ENCODE data around the gene TRPM4.
"Not testable (repeated sequence)": the region's sequence is repeated elsewhere in the genome, so short reads cannot be mapped to it uniquely, and the experiment has no call there.

Gene TRPM4

GRCh38 chr19:49157445-49158224 lies at the start of gene TRPM4:
Gene TRPM4 (plus strand): TSS chr19:49157792. CDS start chr19:49157867, 75 bp downstream.
- DNase-seq (ENCODE audit: low spot score): no peak

DNA sequence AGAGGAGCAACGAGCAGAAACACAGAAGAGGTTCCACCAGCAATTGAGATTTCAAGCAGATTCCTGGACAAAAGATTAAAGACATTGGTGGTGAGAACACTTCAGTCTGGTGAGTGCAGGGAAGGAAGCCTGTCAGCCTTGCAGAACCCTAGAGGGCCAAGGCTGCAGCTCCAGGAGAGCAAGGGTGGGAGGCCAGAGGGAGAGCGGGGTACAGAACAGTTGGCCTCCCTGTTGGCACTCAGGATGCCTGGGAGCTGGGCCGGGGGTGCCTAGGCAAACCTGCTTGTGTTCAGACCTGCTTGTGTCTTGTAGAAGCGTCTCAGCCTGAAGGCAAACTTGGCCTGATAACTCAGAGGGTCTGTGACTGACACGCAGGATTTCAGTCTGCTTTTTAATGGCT lies 48.5 kb upstream of the TRPM4 start:
- DNase-seq (ENCODE audit: low spot score): no peak

GRCh38 chr19:49109569-49110233 lies 47.9 kb upstream of the TRPM4 start:
- no peak for DNase-seq (ENCODE audit: low spot score)

DNA sequence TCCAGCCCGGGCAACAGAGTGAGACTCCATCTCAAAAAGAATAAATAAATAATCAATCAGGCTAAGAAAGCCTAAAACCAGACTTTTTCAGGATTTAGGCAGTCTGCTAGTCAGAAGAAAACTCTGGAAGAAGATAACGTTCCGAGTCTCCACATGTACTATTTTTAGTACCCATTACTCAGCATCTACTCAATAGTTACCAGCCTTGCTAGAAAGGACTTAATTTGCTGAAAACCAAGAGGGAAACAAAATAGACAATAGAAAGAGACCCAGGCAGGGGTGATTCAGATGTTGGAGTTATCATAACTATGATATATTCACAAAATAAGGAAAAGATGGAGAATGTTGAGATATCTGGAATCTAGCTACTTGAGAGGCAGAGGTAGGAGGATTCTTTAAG lies 47.0 kb upstream of the TRPM4 start:
- no peak for DNase-seq (ENCODE audit: low spot score)

DNA sequence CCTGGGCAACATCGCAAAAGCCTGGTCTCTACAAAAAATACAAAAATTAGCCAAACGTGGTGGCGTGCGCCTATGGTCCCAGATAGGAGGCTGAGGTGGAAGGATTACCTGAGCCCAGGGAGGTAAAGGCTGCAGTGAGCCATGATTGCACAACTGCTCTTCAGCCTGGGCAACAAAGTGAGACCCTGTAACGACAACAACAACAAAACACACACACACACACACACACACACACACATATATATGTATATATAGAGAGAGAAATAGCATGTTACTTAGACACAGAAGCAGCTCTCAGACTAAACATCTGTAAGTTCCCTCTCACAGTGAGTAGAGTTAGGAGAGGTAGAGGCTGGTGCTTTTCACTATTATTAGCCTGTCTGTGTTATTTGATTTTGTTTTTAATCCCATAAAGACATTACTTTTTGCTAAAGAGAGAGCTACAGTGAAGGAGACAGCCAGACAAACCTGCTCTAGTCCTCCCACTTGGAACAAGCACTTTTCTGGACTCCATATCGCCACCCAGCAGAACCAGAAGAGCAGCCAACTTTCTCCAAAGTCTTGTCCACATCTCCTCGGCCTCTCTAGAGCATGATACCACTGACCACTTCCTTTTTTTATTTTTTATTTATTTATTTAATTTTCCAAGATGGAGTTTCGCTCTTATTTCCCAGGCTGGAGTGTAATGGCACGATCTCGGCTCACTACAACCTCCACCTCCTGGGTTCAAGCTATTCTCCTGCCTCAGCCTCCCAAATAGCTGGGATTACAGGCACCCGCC lies 46.2 kb upstream of the TRPM4 start:
- no peak for DNase-seq (ENCODE audit: low spot score)

DNA sequence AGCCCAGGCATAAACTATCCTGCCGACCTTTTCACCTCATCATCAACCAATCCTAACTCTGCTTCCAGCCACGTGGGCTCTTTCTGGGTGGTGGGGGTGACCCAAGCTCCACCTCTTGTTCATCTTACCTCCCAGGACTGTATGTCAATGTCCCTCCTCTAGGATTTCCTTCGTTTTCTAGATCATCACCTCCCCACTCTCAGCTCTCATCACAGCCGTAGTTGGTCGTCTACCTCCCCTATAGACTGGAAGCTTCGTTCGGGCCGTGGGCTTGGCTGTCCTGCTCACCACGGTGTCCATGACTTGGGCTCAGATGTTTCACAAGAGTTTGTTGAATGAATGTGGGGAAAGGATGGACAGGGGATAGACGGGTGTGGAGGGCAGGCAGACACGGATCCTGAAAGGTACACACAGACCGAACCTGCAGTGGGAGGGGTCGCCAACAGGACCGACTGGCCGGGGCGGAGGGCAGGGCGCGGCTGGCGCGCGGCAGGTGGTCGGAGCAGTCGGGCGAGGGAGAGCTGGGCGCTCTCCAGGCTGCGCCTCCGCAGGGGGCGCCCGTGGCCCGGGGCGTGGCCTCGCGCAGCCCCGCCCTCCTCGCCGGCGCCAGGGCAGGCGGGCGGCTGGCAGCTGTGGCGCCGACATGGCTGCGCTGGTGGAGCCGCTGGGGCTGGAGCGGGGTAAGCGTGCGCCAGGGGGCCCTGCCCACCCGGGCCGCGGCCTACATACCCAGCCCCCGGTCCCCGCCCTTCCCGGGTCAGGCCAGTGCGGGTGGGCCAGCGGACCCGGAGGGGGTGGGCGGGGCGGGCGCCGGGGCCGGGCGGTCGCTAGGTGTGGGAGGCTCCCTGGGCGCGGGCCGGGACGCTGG lies 43.6 kb upstream of the TRPM4 start, which contains the start of gene LIN7B:
Gene LIN7B (plus strand): TSS at position 609 of the 868 bp plus-strand sequence. CDS start 35 bp downstream, at position 644.
- DNase-seq (ENCODE audit: low spot score): peak; percentile 85

DNA sequence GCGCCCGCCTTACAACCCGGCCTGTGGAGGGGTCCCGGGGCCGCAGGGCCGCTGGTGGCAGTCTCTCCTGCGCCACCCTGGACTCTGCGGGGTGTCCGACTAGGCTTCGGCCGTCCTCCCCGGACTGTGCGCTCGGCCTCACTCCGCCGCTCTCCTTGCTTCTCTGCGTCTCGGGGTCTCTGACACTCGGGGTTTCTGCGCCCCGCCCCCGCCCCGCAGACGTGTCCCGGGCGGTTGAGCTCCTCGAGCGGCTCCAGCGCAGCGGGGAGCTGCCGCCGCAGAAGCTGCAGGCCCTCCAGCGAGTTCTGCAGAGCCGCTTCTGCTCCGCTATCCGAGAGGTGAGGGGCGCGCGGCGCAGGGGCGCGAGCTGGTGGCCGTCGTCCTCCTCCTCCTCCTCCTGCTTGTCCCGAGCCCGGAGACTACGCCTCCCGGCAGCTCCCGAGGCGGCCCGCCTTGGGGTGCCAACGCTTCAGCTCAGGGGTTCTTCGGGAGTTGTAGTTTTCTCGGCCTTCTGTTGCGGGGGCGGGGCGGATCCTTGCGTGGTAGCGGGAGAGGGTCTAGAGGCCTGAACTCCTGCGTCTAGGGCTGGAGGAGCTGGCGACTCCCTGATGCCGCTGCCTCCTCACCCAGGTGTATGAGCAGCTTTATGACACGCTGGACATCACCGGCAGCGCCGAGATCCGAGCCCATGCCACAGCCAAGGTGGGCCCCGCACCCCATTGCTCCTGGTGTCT lies 42.8 kb upstream of the TRPM4 start:
- no peak for DNase-seq (ENCODE audit: low spot score)

DNA sequence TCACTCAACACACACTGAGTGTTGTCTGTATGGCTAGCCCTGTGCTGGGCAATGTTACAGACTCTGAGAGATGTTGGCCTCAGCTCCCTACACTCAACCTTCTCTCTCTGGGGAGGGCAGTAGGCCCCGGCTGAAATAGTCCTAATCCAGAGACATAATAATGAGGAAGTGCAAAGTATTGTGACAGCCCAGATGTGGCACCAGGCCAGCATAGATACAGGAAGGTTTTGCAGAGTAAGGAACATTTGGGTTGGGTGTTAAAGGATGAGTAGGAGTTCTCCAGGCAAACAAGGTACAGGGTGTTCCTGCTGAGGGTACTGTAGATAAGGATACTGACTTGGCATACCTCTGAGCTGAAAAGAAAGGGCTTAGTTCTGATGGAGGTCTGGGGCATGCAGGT lies 41.0 kb upstream of the TRPM4 start:
- DNase-seq (ENCODE audit: low spot score): no peak

DNA sequence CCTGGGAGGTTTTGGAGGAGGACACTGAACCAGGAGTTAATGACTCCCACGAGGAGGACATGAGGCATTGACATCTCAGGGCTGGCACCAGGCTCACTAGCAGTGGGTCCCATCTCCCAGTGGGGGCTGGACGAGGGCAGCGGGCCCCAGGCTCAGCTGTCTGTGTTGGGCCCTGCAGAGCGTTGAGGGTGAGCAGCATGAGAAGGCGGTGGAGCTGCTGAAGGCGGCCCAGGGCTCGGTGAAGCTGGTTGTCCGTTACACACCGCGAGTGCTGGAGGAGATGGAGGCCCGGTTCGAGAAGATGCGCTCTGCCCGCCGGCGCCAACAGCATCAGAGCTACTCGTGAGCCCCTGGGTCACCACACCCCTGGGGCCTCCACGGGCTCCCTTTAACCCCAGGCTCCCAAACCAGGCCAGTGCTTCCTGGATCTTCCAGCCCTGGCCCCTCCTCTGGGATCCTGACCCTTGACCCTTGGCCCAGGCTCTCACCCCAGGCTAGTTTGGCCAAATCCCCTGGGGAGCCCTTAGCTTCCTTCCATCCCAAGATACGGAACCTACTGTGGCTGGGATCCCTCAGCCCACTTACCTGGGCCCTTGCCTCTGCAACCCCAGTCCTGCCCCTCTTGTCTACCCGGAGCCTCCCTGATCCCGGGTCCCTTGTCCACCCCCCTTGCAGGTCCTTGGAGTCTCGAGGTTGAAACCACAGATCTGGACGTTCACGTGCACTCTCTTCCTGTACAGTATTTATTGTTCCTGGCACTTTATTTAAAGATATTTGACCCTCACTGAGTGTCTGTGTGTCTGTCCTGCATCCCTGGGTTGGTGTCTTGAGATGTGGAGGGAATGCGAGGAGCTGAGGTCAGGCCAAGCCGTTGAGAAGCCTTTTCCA lies 39.7 kb upstream of the TRPM4 start:
- DNase-seq (ENCODE audit: low spot score): no peak

DNA sequence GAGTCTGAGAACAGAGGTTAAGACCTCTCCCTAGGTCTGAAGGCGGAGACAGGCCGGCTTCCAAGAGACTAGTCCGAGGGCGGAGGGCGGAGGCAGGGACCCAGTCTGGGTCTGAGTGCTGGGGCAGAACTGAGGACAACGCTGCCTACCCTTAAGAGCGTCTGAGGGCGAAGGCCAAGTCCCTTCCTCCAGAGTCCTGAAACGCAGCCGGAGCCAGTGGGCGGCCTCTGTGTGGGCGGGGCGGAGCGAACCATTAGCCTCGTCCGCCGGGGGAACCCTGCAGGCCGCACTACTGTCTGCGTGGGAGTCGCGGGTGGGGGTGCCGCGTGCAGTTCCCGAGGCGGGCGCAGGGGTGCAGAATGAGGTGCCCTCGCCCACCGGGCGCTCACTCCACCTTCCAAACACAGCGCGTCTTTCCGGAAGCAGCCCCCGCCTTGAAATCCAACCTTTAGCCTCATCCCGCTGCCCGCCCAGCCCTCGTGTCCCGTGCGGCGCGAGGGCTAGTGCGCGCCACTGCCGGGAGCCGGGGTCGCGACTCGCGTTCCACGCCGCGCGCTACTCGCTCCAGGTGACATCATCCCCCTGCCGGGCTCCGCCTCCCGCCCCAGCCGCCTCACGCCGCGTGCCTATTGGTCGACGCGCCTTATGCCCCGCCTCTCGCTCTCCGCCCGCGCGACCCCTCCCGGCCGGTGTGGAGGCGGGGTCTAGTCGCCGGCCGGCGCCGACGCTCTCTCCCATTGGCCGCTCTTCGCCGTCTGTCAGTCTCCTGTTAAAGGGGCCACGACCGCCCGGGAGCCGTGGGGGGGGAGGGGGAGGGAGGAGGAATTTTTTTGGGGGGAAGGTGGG lies 38.8 kb upstream of the TRPM4 start, which contains the start of gene C19orf73:
Gene C19orf73 (minus strand): TSS at position 579 of the 846 bp plus-strand sequence. CDS start 121 bp downstream, at position 458.
- peak; percentile 94 for DNase-seq (ENCODE audit: low spot score)

DNA sequence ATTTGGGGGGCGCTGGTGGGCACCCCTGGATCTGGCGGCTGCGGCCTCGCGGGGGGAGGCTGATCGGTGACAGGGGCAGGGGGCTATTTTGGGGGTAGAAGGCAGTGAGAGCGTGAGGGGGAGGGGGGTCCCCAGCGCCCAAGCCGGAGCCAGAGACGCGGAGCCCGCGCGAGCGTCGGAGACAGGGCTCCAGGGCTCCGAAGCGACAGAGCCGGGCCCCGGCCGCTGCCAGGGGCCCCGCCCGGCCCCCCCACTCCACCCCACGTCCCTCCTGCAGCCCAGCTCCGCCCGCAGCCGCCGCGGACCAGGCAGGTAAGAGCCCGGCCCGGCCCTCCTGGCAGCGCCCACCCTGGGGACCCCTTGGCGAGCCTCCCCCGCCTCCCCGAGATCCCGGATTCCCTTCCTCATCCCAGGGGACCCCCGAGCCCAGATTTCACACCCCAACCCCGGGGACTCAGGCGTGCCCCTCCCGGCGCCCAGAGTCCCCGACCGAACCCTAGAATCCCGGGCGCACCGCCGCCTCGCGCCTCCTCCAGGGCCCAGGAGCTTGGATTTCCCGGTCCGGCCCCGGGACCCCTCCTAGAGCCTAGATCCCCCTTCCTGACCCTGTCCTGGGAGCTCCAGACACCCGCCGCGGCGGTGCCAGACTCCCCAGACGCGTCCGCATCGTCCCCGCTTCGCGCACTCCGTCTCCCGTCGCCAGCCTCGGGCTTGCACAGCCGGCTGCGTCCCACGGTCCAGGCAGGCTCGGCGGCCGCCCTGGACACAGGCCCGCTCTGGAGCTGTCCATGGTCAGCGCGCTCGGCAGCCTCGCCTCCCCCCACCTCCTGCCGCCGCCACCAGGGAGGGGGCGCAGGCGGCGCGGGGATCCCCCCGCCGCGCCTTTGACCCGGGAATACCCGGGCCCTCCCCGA lies 37.9 kb upstream of the TRPM4 start, which contains the start of gene PPFIA3:
Gene PPFIA3 (plus strand): TSS at position 134 of the 914 bp plus-strand sequence. CDS start 8,330 bp downstream, outside the sequence.
- no peak for DNase-seq (ENCODE audit: low spot score)

DNA sequence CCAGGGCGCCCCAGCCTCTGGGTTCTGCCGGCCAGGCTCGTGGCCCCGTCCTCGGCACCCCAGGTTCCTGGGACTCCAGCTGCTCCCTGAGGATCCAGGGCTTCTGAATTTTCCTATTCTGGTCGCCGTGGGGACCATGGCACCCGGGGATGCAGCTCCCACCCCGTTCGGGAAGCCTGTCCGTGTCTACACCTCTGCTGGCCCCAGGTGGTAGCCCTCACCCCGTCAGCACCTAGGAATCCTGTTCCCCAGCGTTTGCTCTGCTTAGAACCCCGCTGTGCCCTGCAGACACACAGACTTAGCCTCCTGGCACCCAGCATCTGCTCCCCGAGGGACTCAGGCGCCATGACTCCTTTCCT lies 37.3 kb upstream of the TRPM4 start:
- no peak for DNase-seq (ENCODE audit: low spot score)

DNA sequence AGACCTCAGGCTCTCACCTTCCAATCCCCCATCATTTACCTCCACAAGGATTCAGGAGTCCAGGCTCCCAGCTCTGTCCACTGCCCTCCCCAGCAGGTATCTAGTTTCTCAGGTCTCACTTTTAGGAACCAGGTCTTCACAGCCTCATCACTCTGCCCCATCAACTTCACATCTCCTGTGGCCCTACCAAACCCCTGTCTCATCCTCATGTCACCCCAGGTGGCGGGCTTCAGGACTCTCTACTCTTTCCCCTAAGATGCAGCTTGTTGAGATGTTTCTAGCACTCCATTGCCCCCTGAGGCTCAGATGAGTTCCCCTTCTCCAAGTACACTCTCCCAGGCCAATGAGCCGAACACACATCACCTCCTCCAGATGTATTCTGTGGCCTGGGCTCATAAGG lies 36.7 kb upstream of the TRPM4 start:
- DNase-seq (ENCODE audit: low spot score): no peak

DNA sequence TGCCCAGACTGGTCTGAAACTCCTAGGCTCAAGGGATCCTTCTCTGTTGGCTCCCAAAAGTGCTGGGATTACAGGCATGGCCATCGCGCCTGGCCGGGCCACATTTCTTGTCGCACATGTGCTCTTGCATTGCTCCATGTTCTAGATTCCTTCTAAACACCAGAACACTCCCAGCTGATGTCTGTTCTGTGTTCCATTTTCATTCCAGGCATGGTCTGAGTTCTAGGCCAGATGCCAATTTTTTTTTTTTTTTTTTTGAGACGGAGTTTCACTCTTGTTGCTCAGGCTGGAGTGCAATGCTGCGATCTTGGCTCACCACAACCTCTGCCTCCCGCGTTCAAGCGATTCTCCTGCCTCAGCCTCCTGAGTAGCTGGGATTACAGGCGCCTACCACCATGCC lies 35.8 kb upstream of the TRPM4 start:
- DNase-seq (ENCODE audit: low spot score): not testable (repeated sequence)

GRCh38 chr19:49123285-49123684 lies 34.3 kb upstream of the TRPM4 start:
- not testable (repeated sequence) for DNase-seq (ENCODE audit: low spot score)

DNA sequence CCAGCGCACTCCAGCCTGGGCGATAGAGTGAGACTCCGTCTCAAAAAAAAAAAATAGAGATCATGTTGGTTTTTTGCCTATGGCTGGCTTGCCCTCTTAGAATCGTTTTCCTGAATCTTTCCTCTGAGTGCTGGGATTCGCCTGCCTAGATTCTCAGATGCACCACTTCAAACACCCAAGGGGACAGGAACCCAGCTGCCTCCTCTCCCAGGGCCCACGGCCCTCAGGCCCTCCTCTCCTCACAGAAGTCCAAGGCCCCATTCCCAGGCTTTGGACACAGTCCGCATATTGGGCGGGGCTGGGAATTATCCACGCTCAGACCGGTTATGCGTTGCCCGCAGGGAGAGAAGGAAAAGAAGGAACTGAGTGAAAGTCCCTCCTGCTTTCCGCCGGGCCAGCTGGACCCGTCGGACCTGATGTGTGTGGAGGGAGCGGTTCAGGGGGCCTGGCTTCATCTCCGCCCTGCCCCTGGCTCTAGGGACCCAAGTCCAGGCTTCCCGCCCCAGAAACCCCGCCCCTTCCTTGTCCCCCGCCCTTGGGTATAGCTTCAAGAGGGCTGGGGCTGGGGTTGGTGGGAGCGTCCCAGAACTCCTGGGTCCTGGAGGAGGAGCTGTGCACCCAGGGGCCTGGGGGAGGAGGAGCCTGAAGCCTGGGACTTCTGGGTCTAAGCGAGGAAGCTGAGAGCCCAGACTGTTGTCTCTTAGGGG lies 32.4 kb upstream of the TRPM4 start:
- DNase-seq (ENCODE audit: low spot score): no peak

- no peak for DNase-seq (ENCODE audit: low spot score)
Observed at GRCh38 chr19:49126575-49126974, 31.0 kb upstream of the TRPM4 start.
